Kidney tubule cell (primary cell): ENCODE results near the gene PARVB.

Source experiments
- DNase-seq: peaks from one replicate; pipeline ENCODE4 v3.0.0-alpha.2; 2018; ENCODE audit warnings: low spot score

Gene PARVB

GRCh38 chr22:44089717-44090570 lies 65.8 kb downstream of the PARVB start:
- no peak for DNase-seq

- DNase-seq = no peak
These were observed 66.4 kb downstream of the PARVB start for GRCh38 chr22:44090571-44090905.

- no peak for DNase-seq
These were observed 67.1 kb downstream of the PARVB start for GRCh38 chr22:44091021-44091721.

GRCh38 chr22:44091751-44092150 lies 67.6 kb downstream of the PARVB start:
- DNase-seq = no peak

GRCh38 chr22:44092636-44093220 lies 68.6 kb downstream of the PARVB start:
- DNase-seq = no peak

GRCh38 chr22:44093791-44094190 lies 69.7 kb downstream of the PARVB start:
- no peak for DNase-seq

- no peak for DNase-seq
These were observed 70.7 kb downstream of the PARVB start for GRCh38 chr22:44094751-44095302.

GRCh38 chr22:44096736-44097135 lies 72.6 kb downstream of the PARVB start:
- DNase-seq = no peak

GRCh38 chr22:44097263-44098020 lies 73.3 kb downstream of the PARVB start:
- no peak for DNase-seq

- no peak for DNase-seq
These were observed 74.1 kb downstream of the PARVB start for GRCh38 chr22:44098021-44098739.

- DNase-seq = no peak
These were observed 74.9 kb downstream of the PARVB start for GRCh38 chr22:44098966-44099530.

- DNase-seq = no peak
These were observed 75.6 kb downstream of the PARVB start for GRCh38 chr22:44099696-44100095.

- no peak for DNase-seq
These were observed 76.3 kb downstream of the PARVB start for GRCh38 chr22:44100411-44100810.

- DNase-seq = no peak
These were observed 78.0 kb downstream of the PARVB start for GRCh38 chr22:44102121-44102520.

- no peak for DNase-seq
These were observed 78.8 kb downstream of the PARVB start for GRCh38 chr22:44102856-44103255.

GRCh38 chr22:44103735-44104480 lies 79.8 kb downstream of the PARVB start:
- no peak for DNase-seq

GRCh38 chr22:44107340-44107739 lies 83.2 kb downstream of the PARVB start:
- no peak for DNase-seq

GRCh38 chr22:44108076-44108475 lies 84.0 kb downstream of the PARVB start:
- DNase-seq = no peak

- DNase-seq = no peak
These were observed 84.8 kb downstream of the PARVB start for GRCh38 chr22:44108806-44109385.

GRCh38 chr22:44109416-44109815 lies 85.3 kb downstream of the PARVB start:
- no peak for DNase-seq
